K562 (cell line): ENCODE measurements around the gene CIAO3. TPM values are rescaled to one million over a fixed set of nuclear protein-coding genes. Genes with fewer than 3 reads are reported as not detected.

Experiments used
- BHLHE40 ChIP-seq: IDR thresholded peaks from 2 replicates; pipeline ENCODE4 v1.6.1; 2011; ENCODE audit warnings: low read length, improper control_type of control experiment
- FOXA3 ChIP-seq, 2 experiments: fragments of 450-650 bp in 1 of 2; sonication (generic) in 1 of 2; formaldehyde crosslinking; IDR thresholded peaks in 1 of 2; conservative IDR thresholded peaks in 1 of 2; 2 replicates each; pipeline versions ENCODE4 v1.4.0 to v1.8.0; 2020 to 2022; ENCODE audit warnings: mild to moderate bottlenecking in 2 of 2, missing genetic modification reagents in 1 of 2
- RBBP5 ChIP-seq: fragments of 200-600 bp; sonication (generic); IDR thresholded peaks from 2 replicates; pipeline ENCODE4 v1.6.1; 2012; ENCODE audit warnings: borderline replicate concordance, mild to moderate bottlenecking, low read length, control low read depth, inconsistent platforms; ENCODE audit not compliant: insufficient read depth, poor library complexity, severe bottlenecking
- TEAD1 ChIP-seq, 2 experiments: fragments of 450-650 bp in 1 of 2; sonication (generic) in 1 of 2; formaldehyde crosslinking; IDR thresholded peaks; 2 replicates each; pipeline versions ENCODE4 v1.4.0 to v1.8.0; 2020 to 2022; ENCODE audit warnings: mild to moderate bottlenecking in 2 of 2, missing genetic modification reagents in 1 of 2
- ZNF699 ChIP-seq: fragments of 250-450 bp; sonication (Bioruptor Pico); IDR thresholded peaks from 2 replicates; pipeline ENCODE4 v1.8.0; 2021; ENCODE audit warnings: mild to moderate bottlenecking, moderate library complexity; ENCODE audit not compliant: insufficient replicate concordance
- ZSCAN32 ChIP-seq: fragments of 450-650 bp; formaldehyde crosslinking; IDR thresholded peaks from 2 replicates; pipeline ENCODE4 v1.4.0; 2020; ENCODE audit warnings: mild to moderate bottlenecking, moderate library complexity
- polyA plus RNA-seq, 8 experiments: library from polyadenylated mRNA; depleted of rRNA in 4 of 8; stranded (reverse) in 5 of 8; unstranded in 3 of 8; fragments of >200 nt; fragmentation: Nextera tagmentation in 2 of 8; fragmentation: Illumina TruSeq in 1 of 8; extraction: Ambion mirVana in 2 of 8; extraction: Trizol in 1 of 8; gene quantifications; 2 replicates each; pipeline versions ENCODE4 v1.2.1 to v1.2.3, GENCODE V29; 2011 to 2014; ENCODE audit warnings: inconsistent platforms in 1 of 8, missing spikeins in 1 of 8
- total RNA-seq, 7 experiments: library from RNA; depleted of rRNA in 6 of 7; stranded (reverse); fragments of >200 nt in 6 of 7; fragmentation: Illumina TruSeq in 2 of 7; extraction: Trizol in 2 of 7; gene quantifications; 2 replicates each; pipeline versions ENCODE4 v1.2.1 to v1.2.3, GENCODE V29; 2011 to 2021; ENCODE audit warnings: low replicate concordance in 1 of 7
- TF ChIP-seq, protein P1 (sequence below): sonication (generic); formaldehyde crosslinking; IDR thresholded peaks from 2 replicates; pipeline ENCODE4 v1.8.0; 2022; ENCODE audit warnings: mild to moderate bottlenecking, missing genetic modification reagents
- TF ChIP-seq, protein P2 (sequence below): fragments of 250-450 bp; sonication (Bioruptor Pico); IDR thresholded peaks from 2 replicates; pipeline ENCODE4 v1.8.0; 2021; ENCODE audit warnings: borderline replicate concordance, mild to moderate bottlenecking, moderate library complexity; ENCODE audit not compliant: poor library complexity, severe bottlenecking
- TF ChIP-seq, protein P3 (sequence below): fragments of 250-450 bp; sonication (Bioruptor Pico); IDR thresholded peaks from 2 replicates; pipeline ENCODE4 v1.5.1; 2021; ENCODE audit warnings: mild to moderate bottlenecking
- TF ChIP-seq, protein P4 (sequence below): IDR thresholded peaks from 3 replicates; pipeline ENCODE4 v1.6.1; 2011; ENCODE audit warnings: borderline replicate concordance, mild to moderate bottlenecking, moderate library complexity; ENCODE audit not compliant: insufficient read length; ENCODE audit errors: extremely low read depth
- TF ChIP-seq, protein P5 (sequence below): fragments of 450-650 bp; IDR thresholded peaks from 2 replicates; pipeline ENCODE4 v1.6.1; 2014; ENCODE audit warnings: low read depth, mild to moderate bottlenecking, moderate library complexity, borderline replicate concordance
- TF ChIP-seq, protein P6 (sequence below): sonication (generic); formaldehyde crosslinking; IDR thresholded peaks from 2 replicates; pipeline ENCODE4 v1.8.0; 2022; ENCODE audit warnings: mild to moderate bottlenecking, missing genetic modification reagents

The CIAO3 gene
- total and polyA plus RNA-seq, 9 of the 15 experiments (the other 6 are each of a cell fraction or from before 2014, with no cell fraction given): 2.2 to 35.6 (median 18.7) TPM

DNA sequence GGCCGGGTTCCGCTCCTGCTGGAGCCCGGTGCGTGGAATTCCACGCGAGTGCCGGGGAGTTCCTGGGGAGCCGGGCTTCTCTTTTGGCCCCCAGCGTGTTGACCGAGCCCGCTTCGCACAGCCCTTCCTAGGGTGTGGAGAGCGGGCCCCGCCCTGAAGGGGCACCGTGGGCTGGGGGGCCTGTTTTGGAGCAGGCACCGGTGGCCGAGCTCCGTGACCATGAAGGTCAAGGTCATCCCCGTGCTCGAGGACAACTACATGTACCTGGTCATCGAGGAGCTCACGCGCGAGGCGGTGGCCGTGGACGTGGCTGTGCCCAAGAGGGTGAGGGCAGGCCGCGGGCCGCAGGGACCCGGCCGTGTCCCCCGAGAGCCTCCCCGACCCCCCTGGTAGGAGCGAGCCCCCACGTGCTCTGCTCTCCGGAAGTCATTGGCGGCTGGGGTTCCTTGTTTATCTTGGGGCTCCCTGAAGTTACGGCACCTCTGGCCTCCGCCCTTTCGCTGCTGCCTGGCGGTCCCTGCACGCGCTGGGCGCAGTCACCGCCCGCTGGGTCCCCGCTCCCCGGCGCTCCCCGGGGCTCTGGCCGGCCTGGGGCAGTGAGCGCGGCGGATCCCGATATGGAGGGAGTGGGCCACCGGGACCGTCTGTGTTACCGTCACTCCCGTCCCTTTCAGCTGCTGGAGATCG, 13.4 kb downstream of the CIAO3 start (continued):
- TF ChIP-seq ZNF699: no peak
- TF ChIP-seq, protein P1, sequence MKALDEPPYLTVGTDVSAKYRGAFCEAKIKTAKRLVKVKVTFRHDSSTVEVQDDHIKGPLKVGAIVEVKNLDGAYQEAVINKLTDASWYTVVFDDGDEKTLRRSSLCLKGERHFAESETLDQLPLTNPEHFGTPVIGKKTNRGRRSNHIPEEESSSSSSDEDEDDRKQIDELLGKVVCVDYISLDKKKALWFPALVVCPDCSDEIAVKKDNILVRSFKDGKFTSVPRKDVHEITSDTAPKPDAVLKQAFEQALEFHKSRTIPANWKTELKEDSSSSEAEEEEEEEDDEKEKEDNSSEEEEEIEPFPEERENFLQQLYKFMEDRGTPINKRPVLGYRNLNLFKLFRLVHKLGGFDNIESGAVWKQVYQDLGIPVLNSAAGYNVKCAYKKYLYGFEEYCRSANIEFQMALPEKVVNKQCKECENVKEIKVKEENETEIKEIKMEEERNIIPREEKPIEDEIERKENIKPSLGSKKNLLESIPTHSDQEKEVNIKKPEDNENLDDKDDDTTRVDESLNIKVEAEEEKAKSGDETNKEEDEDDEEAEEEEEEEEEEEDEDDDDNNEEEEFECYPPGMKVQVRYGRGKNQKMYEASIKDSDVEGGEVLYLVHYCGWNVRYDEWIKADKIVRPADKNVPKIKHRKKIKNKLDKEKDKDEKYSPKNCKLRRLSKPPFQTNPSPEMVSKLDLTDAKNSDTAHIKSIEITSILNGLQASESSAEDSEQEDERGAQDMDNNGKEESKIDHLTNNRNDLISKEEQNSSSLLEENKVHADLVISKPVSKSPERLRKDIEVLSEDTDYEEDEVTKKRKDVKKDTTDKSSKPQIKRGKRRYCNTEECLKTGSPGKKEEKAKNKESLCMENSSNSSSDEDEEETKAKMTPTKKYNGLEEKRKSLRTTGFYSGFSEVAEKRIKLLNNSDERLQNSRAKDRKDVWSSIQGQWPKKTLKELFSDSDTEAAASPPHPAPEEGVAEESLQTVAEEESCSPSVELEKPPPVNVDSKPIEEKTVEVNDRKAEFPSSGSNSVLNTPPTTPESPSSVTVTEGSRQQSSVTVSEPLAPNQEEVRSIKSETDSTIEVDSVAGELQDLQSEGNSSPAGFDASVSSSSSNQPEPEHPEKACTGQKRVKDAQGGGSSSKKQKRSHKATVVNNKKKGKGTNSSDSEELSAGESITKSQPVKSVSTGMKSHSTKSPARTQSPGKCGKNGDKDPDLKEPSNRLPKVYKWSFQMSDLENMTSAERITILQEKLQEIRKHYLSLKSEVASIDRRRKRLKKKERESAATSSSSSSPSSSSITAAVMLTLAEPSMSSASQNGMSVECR (CRISPR knock-in tag): peak; percentile 18
- TF ChIP-seq, protein P2, sequence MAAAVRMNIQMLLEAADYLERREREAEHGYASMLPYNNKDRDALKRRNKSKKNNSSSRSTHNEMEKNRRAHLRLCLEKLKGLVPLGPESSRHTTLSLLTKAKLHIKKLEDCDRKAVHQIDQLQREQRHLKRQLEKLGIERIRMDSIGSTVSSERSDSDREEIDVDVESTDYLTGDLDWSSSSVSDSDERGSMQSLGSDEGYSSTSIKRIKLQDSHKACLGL (CRISPR knock-in tag): no peak
- TF ChIP-seq, protein P3, sequence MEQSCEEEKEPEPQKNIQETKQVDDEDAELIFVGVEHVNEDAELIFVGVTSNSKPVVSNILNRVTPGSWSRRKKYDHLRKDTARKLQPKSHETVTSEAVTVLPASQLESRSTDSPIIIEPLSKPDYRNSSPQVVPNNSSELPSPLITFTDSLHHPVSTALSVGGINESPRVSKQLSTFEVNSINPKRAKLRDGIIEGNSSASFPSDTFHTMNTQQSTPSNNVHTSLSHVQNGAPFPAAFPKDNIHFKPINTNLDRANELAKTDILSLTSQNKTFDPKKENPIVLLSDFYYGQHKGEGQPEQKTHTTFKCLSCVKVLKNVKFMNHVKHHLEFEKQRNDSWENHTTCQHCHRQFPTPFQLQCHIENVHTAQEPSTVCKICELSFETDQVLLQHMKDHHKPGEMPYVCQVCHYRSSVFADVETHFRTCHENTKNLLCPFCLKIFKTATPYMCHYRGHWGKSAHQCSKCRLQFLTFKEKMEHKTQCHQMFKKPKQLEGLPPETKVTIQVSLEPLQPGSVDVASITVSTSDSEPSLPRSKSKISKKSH (CRISPR knock-in tag): no peak
- TF ChIP-seq TEAD1 (CRISPR knock-in tag; IDR thresholded peaks at IDR 0.05): 0 out of 4 replicates have a peak, but pooled peaks of 1 of the 2 experiments have one; percentile 27
- no peak for TF ChIP-seq BHLHE40
- peak; percentile 55 for TF ChIP-seq RBBP5
- no peak for TF ChIP-seq ZSCAN32 (CRISPR knock-in tag)
- TF ChIP-seq, protein P4, sequence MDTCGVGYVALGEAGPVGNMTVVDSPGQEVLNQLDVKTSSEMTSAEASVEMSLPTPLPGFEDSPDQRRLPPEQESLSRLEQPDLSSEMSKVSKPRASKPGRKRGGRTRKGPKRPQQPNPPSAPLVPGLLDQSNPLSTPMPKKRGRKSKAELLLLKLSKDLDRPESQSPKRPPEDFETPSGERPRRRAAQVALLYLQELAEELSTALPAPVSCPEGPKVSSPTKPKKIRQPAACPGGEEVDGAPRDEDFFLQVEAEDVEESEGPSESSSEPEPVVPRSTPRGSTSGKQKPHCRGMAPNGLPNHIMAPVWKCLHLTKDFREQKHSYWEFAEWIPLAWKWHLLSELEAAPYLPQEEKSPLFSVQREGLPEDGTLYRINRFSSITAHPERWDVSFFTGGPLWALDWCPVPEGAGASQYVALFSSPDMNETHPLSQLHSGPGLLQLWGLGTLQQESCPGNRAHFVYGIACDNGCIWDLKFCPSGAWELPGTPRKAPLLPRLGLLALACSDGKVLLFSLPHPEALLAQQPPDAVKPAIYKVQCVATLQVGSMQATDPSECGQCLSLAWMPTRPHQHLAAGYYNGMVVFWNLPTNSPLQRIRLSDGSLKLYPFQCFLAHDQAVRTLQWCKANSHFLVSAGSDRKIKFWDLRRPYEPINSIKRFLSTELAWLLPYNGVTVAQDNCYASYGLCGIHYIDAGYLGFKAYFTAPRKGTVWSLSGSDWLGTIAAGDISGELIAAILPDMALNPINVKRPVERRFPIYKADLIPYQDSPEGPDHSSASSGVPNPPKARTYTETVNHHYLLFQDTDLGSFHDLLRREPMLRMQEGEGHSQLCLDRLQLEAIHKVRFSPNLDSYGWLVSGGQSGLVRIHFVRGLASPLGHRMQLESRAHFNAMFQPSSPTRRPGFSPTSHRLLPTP: no peak
- TF ChIP-seq, protein P5, sequence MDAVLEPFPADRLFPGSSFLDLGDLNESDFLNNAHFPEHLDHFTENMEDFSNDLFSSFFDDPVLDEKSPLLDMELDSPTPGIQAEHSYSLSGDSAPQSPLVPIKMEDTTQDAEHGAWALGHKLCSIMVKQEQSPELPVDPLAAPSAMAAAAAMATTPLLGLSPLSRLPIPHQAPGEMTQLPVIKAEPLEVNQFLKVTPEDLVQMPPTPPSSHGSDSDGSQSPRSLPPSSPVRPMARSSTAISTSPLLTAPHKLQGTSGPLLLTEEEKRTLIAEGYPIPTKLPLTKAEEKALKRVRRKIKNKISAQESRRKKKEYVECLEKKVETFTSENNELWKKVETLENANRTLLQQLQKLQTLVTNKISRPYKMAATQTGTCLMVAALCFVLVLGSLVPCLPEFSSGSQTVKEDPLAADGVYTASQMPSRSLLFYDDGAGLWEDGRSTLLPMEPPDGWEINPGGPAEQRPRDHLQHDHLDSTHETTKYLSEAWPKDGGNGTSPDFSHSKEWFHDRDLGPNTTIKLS: no peak
- TF ChIP-seq, protein P6, sequence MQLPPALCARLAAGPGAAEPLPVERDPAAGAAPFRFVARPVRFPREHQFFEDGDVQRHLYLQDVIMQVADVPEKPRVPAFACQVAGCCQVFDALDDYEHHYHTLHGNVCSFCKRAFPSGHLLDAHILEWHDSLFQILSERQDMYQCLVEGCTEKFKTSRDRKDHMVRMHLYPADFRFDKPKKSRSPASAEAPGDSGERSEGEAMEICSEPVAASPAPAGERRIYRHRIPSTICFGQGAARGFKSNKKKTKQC (CRISPR knock-in tag): 0 out of 2 replicates have a peak, but pooled peaks have one; percentile 9
- peak in 1 of 2 experiments; percentile 74; a peak in 2 of 4 replicates for TF ChIP-seq FOXA3 (CRISPR knock-in tag; conservative IDR thresholded peaks at IDR 0.05 in 1 of 2, IDR thresholded peaks at IDR 0.05 in 1 of 2)
